Body of pancreas (tissue), 4 donors: ENCODE measurements around the gene NVL.

Source experiments
- CTCF ChIP-seq, 7 experiments: fragments of 450-650 bp in 4 of 7; fragments of 200-600 bp in 3 of 7; sonication (generic) in 3 of 7; IDR thresholded peaks; one replicate each; pipeline ENCODE4 v1.5.1; 2016 to 2019; ENCODE audit warnings: antibody characterized with exemption in 7 of 7
- POLR2A ChIP-seq, 3 donors: fragments of 450-650 bp; IDR thresholded peaks; one replicate each; pipeline ENCODE4 v1.6.1; 2016; ENCODE audit warnings: antibody characterized with exemption in 3 of 3, mild to moderate bottlenecking in 2 of 3

- TF ChIP-seq CTCF (IDR thresholded peaks at IDR 0.05): no peak
- TF ChIP-seq POLR2A (IDR thresholded peaks at IDR 0.05): no peak
Observed at GRCh38 chr1:224256640-224257039, 73.3 kb downstream of the NVL start.
